CD4-positive, alpha-beta T cell treated with Interferon alpha-2 for 1 hour (primary cell): ENCODE measurements around the gene IL3.
A peak's percentile ranks its signal among the peaks of the same experiment; 100 is the strongest.

Experiments
- DNase-seq, 2 donors: peaks; one replicate each; pipeline ENCODE4 v3.0.0-alpha.2; 2020 to 2022

Gene IL3

DNA sequence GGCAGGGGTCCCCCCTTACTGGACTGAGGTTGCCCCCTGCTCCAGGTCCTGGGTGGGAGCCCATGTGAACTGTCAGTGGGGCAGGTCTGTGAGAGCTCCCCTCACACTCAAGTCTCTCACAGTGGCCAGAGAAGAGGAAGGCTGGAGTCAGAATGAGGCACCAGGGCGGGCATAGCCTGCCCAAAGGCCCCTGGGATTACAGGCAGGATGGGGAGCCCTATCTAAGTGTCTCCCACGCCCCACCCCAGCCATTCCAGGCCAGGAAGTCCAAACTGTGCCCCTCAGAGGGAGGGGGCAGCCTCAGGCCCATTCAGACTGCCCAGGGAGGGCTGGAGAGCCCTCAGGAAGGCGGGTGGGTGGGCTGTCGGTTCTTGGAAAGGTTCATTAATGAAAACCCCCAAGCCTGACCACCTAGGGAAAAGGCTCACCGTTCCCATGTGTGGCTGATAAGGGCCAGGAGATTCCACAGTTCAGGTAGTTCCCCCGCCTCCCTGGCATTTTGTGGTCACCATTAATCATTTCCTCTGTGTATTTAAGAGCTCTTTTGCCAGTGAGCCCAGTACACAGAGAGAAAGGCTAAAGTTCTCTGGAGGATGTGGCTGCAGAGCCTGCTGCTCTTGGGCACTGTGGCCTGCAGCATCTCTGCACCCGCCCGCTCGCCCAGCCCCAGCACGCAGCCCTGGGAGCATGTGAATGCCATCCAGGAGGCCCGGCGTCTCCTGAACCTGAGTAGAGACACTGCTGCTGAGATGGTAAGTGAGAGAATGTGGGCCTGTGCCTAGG is 13.0 kb downstream of the IL3 start, which contains the start of gene CSF2:
Gene CSF2, plus strand, starts transcription at position 559 of the 783 bp plus-strand sequence. Its CDS starts 35 bp downstream, at position 594.
- peak in 1 of 2 donors; percentile 17 for DNase-seq

DNA sequence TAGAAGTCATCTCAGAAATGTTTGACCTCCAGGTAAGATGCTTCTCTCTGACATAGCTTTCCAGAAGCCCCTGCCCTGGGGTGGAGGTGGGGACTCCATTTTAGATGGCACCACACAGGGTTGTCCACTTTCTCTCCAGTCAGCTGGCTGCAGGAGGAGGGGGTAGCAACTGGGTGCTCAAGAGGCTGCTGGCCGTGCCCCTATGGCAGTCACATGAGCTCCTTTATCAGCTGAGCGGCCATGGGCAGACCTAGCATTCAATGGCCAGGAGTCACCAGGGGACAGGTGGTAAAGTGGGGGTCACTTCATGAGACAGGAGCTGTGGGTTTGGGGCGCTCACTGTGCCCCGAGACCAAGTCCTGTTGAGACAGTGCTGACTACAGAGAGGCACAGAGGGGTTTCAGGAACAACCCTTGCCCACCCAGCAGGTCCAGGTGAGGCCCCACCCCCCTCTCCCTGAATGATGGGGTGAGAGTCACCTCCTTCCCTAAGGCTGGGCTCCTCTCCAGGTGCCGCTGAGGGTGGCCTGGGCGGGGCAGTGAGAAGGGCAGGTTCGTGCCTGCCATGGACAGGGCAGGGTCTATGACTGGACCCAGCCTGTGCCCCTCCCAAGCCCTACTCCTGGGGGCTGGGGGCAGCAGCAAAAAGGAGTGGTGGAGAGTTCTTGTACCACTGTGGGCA is 13.8 kb downstream of the IL3 start:
- no peak for DNase-seq

DNA sequence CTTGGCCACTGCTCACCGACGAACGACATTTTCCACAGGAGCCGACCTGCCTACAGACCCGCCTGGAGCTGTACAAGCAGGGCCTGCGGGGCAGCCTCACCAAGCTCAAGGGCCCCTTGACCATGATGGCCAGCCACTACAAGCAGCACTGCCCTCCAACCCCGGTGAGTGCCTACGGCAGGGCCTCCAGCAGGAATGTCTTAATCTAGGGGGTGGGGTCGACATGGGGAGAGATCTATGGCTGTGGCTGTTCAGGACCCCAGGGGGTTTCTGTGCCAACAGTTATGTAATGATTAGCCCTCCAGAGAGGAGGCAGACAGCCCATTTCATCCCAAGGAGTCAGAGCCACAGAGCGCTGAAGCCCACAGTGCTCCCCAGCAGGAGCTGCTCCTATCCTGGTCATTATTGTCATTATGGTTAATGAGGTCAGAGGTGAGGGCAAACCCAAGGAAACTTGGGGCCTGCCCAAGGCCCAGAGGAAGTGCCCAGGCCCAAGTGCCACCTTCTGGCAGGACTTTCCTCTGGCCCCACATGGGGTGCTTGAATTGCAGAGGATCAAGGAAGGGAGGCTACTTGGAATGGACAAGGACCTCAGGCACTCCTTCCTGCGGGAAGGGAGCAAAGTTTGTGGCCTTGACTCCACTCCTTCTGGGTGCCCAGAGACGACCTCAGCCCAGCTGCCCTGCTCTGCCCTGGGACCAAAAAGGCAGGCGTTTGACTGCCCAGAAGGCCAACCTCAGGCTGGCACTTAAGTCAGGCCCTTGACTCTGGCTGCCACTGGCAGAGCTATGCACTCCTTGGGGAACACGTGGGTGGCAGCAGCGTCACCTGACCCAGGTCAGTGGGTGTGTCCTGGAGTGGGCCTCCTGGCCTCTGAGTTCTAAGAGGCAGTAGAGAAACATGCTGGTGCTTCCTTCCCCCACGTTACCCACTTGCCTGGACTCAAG is 14.6 kb downstream of the IL3 start:
- peak in 1 of 2 donors; percentile 32 for DNase-seq

DNA sequence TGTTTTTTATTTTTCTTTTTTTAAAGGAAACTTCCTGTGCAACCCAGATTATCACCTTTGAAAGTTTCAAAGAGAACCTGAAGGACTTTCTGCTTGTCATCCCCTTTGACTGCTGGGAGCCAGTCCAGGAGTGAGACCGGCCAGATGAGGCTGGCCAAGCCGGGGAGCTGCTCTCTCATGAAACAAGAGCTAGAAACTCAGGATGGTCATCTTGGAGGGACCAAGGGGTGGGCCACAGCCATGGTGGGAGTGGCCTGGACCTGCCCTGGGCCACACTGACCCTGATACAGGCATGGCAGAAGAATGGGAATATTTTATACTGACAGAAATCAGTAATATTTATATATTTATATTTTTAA is 15.2 kb downstream of the IL3 start:
- no peak for DNase-seq

DNA sequence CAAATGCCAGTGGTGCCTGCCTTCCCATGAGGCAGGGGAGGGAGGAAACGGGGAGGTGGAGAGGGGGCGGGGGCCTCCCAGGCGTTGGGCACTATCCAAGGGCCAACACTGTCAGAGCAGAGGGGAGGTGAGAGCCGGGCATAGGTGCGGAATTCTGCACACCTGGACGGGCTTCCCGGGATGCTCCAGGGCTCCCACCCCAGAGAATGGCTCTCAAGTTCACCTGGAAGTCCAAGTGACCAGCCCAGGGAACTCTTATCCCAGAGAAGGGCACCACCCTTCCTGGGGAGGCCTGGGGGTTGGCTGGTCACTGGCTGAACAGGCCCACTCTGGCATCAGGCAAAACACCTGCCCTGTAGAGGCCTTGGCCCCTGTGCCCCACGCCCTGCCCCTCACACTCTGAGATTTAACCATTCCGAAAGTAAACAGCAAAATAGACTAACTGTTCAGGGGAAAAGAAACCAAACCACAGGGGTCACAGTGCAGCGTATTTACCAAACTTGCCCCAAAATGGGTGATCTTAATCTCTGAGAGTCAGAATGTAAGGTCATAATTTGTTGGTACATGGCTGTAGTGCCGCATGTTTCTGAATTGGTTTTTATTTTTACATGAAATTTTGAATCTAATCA is 15.9 kb downstream of the IL3 start:
- peak in 1 of 2 donors; percentile 15 for DNase-seq

DNA sequence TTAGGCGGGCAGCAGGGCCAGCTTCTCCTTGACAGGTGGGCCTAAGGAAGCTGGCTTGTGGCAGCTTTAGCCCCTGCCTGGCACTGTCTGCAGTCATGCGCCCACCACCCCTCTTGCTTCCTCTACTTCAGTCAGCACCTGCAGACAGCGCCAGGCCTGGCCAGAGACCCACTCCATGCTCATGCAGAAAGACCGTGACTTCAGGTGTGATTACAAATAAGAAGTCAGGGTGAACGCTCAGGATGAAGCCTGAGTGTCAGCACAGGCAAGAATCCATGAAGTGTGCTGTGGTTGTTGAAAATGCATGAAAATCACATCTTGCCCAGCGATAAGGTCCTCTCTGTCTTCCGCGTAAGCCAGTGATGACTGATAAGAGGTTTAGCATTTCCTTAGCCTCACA is 16.5 kb downstream of the IL3 start:
- no peak for DNase-seq

DNA sequence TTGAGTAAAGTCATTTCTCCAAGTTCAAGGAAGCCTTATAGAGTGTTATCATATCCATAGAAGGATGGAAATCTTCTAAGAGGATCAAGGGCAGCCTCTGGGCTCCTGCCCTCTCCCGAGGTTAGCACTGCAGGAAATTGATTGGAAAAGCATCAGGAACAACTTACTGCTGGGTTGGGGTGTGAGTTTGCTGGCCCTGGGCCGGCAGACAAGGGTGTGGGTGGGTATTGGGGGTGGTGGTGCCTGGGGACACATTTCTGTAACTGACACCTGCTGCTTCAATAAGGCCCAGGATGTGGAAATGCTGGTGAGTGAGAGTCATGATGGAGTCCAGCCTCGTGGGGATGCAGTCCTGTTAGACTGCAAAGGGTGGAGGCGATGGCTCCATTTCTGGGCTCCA is 18.6 kb downstream of the IL3 start:
- DNase-seq: no peak

DNA sequence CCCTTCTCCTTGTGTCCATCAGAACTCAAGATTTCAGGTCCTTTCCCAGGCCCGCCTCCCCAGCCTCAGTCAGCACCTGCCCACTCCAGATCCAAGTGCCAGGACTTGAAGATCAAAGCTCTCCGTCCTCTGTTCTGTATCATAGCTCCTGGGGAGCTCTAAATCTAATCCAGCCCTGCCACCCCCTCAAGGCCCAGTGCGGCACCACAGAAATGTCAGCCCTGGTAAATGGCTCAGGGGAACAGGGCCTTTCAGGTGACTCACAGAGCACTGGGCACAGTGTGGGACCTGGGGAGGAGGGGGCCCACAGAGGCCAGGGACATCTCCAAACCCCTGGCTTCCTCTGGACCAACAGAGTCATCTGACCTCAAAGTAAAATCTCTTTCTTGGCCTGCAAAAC is 19.2 kb downstream of the IL3 start:
- no peak for DNase-seq

DNA sequence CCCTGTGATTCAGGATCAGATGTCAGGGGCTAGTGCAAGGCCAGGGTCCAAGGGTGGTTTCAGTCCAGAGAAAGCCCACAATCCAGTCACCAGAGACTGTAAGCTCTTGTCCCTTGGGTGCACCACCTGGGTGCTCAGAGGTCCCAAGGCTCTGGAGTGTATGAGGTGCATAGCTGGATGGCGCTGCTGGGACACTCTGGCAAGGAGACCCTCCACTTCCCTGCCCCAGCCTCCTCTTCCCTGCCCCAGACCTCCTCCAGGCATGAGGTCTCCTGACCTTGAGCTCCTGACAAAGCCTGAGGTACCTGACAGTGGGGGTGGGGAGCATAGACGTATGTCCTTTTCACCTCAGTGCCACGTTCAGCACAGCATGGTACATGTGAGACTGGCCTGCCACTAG is 20.1 kb downstream of the IL3 start:
- DNase-seq: no peak

DNA sequence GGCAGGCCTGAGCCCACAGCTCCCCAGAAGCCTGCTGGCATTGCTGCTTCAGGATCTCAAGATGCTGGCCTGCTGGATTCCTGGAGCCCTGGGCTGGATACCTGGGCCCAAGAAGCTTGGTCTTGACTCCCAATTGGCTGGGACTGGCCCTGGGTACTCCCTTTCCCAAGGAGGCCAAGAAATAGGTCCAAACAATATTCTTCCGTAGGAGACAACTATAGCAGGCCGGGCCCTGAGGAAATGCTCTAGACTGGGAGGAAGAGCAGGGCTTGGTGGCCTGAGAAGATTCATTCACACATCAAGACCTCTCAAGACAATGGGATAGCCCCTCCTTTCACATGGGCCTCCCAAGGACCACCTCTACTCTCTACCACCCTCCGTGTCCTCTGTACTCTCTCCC is 21.0 kb downstream of the IL3 start:
- DNase-seq: no peak

DNA sequence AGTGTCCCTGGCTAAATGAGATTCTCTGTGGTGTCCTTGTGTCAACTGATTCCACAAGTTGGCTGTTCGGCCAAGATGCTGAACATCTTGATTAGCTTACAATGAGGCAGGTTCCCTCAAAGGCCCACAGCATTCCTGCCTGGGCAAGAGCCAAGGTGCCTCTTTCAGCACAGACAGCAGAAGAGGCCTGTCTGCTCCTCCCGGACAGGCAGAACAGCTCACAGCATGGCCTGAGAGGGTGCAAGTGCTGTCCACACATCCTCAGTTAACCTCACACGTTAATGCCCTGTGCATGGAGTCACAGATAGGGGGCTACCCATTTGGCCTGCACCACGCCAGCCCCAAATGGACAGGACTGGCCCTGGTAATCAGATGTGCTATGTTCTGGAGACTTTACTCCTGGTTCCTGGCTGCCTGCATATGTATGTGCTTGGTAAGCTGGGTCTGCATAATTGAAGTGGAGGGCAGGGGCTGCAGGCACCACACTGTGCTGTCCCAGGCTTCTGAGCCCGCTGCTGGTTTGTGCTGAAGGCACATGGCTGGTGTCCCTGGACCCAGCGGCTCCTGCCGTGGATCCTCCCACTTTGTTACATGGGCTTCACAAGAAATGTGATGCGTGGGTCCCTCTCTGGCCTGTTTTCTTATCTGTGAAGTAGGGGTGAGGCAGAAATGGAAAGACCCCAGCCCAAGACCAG is 22.0 kb downstream of the IL3 start:
- DNase-seq: no peak

DNA sequence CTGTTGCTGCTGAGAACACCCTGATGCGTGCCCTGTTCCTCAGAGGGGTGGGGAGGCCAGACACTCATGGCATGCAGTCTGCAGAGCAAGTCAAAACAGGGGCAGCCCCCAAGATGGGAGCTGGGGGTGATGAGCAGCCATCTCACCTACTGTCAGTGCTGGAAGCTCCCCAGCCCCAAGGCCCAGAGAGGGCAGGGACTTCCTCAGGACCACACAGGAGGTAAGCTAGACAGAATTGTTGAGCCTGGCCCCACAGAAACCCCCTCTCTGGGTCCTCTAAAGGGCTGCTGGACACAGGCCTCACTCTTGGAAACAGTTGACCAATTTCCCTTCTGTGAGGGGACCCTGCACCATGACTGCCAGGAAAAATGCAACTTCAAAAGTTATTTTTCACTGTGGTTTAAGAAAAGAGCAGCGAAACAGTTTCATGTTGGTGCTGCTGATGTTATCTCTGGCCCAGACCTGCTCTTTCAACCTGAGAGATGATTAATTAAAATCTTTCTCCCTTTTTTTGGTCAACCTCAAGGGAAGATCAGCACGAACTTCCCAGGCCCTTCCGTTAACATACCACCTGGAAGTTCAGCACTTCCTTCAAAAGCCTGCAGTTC is 22.7 kb downstream of the IL3 start:
- DNase-seq: peak in 1 of 2 donors; percentile 19

DNA sequence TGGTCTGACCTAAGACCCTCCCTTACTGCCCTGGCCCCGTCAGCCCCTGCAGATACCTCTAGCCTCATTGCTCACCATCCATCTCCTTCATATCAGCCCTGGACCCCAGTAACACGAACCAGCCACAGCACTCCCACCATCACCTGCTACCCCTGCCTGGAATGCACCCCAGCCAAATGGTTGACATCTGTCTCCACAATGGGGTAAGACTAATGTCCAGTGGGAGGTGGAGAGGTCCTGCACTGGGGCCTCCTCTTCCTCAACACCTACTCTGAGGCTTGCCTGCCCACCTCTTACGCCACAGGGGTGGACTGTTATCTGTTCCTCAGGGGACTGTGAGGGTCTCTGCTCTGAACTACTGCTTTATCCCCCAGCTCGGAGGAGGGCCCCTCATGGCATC is 25.2 kb downstream of the IL3 start:
- DNase-seq: no peak

DNA sequence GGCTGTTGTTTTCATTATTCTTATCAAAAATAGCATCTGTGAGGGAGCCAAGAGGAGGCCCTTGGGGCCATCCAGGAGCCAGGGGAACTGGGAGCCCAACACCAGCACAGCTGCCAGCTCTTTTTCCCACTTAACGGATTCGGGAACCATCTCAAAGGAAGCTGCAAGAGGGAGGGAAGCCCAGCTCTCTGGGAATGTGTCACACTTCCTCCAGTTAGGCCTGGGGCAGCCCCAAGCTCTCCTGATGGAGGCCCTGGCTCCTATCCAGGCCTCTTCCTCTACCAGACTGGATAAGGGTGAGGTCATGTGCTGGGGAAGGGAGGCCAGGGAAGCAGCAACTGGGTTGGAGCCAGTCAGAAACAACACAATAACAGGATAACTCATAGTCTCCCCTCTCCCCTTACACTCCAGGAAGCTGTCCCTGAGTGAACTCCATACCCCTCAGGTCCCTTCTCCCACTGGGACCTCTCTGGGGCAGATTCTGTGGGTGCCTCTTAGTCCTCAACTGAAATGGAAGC is 25.9 kb downstream of the IL3 start:
- no peak for DNase-seq

DNA sequence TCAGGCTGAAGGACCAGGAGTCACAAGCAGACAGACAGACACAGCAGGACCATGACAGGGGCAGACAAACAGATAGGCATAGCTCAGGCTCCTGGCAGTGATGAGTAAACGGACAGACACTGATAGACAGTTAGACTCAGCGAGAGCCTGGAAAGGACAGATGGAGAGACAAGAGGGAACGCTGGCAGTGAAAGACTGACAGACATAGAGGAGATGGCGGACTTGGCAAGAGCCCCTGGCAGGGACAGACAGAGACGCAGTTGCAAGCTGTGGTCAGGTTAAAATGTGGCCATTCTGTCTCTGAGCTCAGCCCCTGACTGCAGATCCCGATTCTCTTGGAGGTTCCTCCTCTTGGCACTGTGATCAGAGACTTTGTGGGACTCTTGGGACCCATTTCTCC is 26.7 kb downstream of the IL3 start:
- DNase-seq: no peak

DNA sequence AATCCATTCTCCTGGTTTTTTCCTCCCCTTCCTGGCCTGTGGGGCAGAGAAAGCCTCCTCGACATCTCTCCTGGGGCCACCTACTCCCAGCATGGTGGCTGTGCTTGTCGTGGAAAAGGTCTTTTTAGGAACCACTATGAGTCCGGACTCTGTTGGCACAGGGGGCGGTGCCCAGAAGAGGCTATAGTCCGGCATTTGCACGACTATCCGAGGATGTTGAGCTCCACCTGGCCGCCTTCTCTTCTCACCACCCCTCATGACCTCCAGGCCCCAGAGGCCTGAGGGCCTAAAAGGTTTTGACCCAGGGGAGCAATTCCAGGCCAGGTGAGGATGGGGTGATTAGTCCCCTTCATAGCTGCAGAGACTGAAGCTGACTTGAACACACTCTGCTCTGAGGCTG is 27.2 kb downstream of the IL3 start:
- no peak for DNase-seq

DNA sequence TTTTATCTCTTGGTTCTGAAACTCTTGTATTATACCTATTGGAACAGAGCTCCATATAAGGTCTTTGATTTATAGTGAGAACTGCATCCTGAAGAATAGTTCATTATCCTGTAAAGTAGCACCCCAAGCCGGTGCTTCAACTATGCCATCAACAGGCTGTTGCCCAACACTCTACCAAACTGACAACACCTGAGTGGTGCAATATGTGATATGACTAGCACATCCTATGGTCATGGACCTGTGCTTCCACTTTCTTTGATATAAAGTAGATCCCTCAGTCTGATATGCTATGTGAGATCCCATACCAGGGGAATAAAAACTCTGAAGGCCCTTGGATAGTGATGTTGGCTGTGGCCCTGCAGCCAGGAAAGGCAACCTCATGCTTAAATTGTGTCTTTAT is 28.9 kb downstream of the IL3 start:
- DNase-seq: no peak

DNA sequence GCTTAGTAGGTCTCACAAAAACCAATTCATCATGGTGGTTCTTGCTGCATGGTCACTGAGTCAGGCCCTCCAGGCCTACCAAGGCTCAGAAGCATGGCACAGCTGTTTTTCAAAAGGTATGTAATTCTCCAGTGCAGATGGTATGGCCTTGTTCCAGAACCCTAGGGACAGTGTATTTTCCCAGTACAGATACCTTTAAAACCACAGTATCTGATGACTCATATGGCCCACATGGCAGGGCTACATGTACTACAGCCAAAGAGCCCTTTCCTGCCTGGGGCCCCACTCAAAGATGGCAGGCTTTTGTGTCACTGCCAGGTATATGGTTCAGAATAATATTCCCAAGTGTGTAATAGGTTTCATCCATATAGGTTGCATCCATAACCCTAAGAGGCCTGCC is 29.7 kb downstream of the IL3 start:
- DNase-seq: no peak

DNA sequence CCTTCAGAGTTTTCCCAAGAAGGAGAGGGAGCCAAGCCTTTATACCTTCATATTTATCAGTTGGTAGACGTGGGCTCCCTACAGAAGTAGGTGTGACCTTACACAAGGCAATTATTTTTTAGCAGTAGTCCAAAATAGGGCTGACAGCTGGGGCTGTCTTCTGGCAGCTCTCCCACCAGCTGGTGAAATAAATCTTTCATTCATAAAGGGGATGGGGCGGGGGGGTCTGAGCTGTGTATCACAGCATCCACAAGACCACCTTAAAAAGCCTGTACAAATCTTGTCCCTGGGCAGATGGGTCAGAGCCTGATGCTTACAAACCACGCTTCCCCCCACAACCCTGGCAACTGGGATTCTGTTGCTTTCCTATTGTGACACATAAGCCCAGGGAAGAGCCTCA is 32.8 kb downstream of the IL3 start:
- DNase-seq: no peak

DNA sequence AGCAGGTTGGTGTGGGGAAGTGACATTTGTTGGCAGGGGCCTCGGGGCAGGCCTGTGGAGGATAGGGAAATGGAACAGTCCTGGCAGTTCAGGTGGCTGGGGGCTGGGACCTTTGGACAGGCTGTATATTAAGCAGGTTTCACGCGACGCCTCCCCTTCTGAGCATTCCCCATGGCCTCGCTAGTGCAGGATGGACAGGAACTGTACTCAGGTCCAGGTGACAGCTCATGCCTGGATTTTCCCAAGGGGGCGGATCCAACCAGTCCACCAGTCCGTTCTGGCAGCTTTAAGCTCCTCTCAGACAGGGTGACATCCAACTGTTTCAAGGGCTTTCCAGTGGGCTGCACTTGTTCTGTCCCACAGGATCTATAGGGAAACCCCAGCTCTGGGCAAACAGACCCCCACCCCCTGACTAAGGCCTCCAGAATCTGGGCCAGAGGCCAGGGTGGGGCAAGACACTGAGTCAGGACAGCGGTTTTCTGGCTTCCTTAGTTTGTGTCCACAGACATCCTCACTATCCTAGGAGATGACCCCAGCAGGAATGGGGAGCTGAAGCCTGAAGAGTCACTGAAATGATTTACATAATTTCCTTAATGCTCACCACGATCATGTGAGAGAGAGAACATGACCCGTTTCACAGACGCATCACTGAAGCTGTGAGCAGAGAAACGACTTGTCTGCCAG is 34.1 kb downstream of the IL3 start:
- no peak for DNase-seq

DNA sequence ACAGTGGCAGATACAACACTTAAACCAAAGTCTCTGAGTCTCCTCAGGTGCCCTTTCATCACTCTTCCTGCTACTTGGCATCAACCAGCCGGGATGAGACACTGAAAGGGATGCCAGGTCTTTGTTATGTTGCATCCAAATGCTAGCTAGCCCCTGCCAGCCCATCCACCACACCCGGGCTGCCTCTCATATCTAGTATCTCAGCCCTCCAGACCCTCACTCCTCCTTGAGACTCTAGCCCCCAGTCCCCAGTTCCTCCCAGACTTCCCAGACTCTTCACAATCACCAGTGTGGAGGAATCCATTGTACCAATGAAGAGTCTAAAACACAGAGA is 34.6 kb downstream of the IL3 start:
- no peak for DNase-seq
